Hematopoietic multipotent progenitor cell treated with erythropoietin and hydrocortisone succinate and interleukin-3 and kit ligand, for 4 days (in vitro differentiated cells): ENCODE measurements around the gene HOXB9.
A peak's percentile ranks its signal among the peaks of the same experiment; 100 is the strongest.

Experiments
- DNase-seq: peaks from one replicate; pipeline ENCODE4 v3.0.0-alpha.2; 2015

The HOXB9 gene

GRCh38 chr17:48622857-48623256, 3.3 kb downstream of the HOXB9 start:
- no peak for DNase-seq

GRCh38 chr17:48621410-48622392, 4.5 kb downstream of the HOXB9 start:
- no peak for DNase-seq

- DNase-seq: no peak
These were observed 5.6 kb downstream of the HOXB9 start for GRCh38 chr17:48620461-48621139.

GRCh38 chr17:48619826-48620449, 6.2 kb downstream of the HOXB9 start:
- DNase-seq: no peak

GRCh38 chr17:48618256-48618896, 7.8 kb downstream of the HOXB9 start:
- DNase-seq: peak; percentile 91

GRCh38 chr17:48617471-48618255, 8.5 kb downstream of the HOXB9 start:
- no peak for DNase-seq

- no peak for DNase-seq
These were observed 9.3 kb downstream of the HOXB9 start for GRCh38 chr17:48616717-48617470.

GRCh38 chr17:48615963-48616716, 10.0 kb downstream of the HOXB9 start:
- DNase-seq: no peak

- DNase-seq: no peak
These were observed 10.9 kb downstream of the HOXB9 start, which contains the start of gene HOXB8 for GRCh38 chr17:48615047-48615962. HOXB8 (minus strand) TSS chr17:48615292; CDS start chr17:48614704, 588 bp downstream.

- DNase-seq: peak; percentile 54
These were observed 12.1 kb downstream of the HOXB9 start for GRCh38 chr17:48613862-48614694.

GRCh38 chr17:48612854-48613691, 13.1 kb downstream of the HOXB9 start:
- peak; percentile 70 for DNase-seq

GRCh38 chr17:48612456-48612853, 13.7 kb downstream of the HOXB9 start:
- DNase-seq: no peak

- DNase-seq: no peak
These were observed 14.3 kb downstream of the HOXB9 start for GRCh38 chr17:48611681-48612455.

GRCh38 chr17:48611213-48611612, 14.9 kb downstream of the HOXB9 start:
- DNase-seq: no peak

- DNase-seq: peak; percentile 64
These were observed 15.6 kb downstream of the HOXB9 start, which contains the start of gene HOXB7 for GRCh38 chr17:48610282-48611211. HOXB7 (minus strand) TSS chr17:48611017; CDS start chr17:48610918, 99 bp downstream.
